ENCODE results near the gene NDUFA11. TPM values are rescaled to one million over a fixed set of nuclear protein-coding genes. Genes with fewer than 3 reads are reported as not detected.

Gene NDUFA11
- total RNA-seq, 8 experiments from 2014 or later = 253 to 531 (median 343) TPM

DNA sequence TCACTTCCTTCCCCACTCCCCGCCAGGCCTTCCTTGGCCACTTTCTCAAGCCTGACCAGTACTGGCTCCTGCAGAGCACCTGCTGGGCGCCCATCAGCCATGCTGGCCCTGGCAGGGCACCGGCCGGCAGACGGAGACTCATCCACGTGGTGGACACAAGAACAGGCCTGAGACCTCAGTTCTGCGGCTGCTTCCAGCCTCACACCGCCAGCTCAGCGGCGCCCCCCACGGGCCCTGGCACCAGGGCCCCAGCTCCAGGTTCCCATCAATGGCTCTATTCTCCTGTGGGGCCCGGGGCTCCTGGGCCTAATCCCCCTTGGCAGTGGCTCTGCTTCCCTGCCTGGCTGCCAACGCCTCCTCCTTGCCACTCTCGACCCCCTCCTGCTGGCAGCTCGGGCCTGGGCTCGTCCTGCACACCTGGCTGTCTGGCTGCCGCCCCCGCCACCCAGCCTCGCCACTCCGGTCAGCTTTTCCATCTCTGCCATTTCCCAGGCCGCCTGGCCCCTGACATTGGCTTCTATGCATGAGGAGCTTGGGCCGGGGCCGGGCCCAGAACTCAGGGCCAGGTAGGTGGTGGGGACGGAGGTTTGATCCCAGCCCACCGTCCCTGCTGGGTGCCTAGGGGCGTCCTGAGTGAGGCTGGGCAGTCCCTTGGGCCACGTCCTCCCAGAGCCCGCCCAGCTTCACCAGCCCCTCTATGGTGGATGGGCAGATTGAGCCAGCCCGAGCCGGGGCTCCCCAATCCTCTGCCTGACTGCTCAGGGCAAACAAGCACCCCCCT lies 6.2 kb downstream of the NDUFA11 start:
- Histone ChIP-seq H3K4me3 (no peak overlapping the region), H3K4me1 (replicated peaks in 1 of 2) (peaks cover 1 to 2% of the 10 kb centered on the region in 2 donors), H3K27ac (no peak overlapping the region)
- WGBS, 10 experiments = 20 to 100% (median 94%) methylated on average over 1 to 18 of the region's 30 CpGs; no CpG with 5 or more reads in 3 of the 10 experiments
- in situ Hi-C loops (cut with MboI; ENCODE audit: low pct_unique_long_range_greater_than_20kb in 2 of 9, low sequenced_read_pairs in 9 of 9, unreplicated experiment in 9 of 9) = no loop called here
- ATAC-seq (replicated peaks in 6 of 8) = no peak

DNA sequence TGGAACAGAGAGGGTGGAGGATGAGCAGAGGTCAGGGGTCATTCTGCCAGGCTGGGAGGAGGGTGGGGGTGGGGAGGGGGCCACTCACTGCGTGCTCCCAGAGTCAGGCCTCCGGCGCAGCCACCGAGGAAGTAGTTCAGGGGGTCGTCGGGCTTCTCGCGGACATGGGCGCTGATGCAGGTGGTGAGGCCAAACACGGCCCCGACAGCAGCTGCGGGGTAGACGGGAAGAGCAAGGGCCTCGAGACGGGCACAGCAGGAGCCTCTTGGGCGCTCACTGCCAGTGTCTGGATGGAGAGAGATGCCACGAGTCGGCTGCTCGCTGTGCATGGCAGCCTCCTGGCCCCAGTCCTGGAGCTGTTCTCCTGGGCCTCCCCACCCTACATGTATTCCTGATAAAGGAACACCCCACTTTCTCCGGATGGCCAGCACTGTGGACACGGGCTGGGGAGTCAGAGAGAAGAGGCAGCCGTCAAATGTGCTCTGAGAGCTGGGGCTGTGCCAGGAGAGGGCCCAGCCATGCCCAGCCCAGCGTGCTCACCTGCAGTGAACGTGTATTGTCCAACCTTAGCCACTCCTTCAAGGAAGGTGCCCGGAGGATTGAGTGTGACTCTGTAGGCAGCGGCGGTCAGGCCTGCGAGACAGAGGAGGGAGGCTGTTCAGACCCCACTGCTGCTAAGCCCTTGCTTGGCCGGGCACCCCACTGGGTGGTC lies 7.1 kb downstream of the NDUFA11 start:
- Histone ChIP-seq H3K4me3 (no peak overlapping the region), H3K27ac (no peak overlapping the region), H3K4me1 (replicated peaks in 1 of 2) (peaks cover 0 to 5% of the 10 kb centered on the region in 2 donors)
- 83 to 100% (median 93%) methylated on average over 2 to 3 of the region's 29 CpGs; no CpG with 5 or more reads in 7 of the 10 experiments for WGBS, 10 experiments
- ATAC-seq (replicated peaks in 6 of 8) = no peak
- in situ Hi-C loops (cut with MboI; ENCODE audit: low pct_unique_long_range_greater_than_20kb in 2 of 9, low sequenced_read_pairs in 9 of 9, unreplicated experiment in 9 of 9) = no loop called here

DNA sequence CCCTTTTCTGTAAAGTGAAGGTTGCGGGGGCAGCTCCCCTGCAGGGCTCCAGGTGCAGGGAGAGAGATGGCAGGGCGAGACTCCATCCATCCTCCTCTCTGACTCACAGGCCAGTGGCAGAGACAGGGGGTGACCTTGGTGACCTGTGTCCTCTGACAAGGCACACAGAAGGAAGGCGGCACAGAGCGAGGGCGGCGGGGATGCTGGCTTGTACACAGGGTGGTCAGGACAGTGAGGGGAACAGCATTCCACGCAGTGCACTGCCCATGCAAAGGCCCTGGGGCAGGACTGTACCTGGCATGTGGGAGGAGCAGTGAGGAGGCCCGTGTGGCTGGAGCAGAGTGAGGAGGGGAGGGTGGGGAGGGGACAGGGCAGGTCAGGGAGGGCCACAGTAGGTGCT lies 7.7 kb downstream of the NDUFA11 start:
- Histone ChIP-seq H3K4me3 (no peak overlapping the region), H3K4me1 (replicated peaks in 1 of 2) (peaks cover 0 to 5% of the 10 kb centered on the region in 2 donors), H3K27ac (no peak overlapping the region)
- WGBS, 10 experiments = 95 to 96% methylated on average over 4 to 6 of the region's 8 CpGs; no CpG with 5 or more reads in 8 of the 10 experiments
- ATAC-seq (replicated peaks in 6 of 8) = no peak
- in situ Hi-C loops (cut with MboI; ENCODE audit: low pct_unique_long_range_greater_than_20kb in 2 of 9, low sequenced_read_pairs in 9 of 9, unreplicated experiment in 9 of 9) = no loop called here

DNA sequence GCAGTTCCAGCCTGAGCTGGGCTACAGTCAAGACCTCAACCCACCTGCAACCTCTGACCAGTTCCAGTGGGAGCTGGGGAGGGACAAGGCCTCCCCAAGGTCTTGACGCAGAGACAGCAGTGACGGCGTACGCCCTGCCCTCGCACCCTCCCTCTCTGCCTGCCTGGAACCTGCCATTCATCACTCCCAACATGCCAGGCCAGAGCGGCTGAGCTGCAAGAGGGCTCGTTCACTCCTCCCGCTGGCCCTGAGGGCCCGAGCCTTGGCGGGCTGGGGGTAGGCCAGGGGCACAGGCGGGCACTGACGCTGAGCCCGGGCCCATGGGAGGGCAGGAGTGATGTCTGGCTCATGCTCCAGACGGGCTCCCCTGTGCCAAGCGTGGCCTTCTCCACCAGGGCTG lies 8.2 kb downstream of the NDUFA11 start:
- 63 to 100% (median 93%) methylated on average over 3 to 4 of the region's 15 CpGs; no CpG with 5 or more reads in 7 of the 10 experiments for WGBS, 10 experiments
- Histone ChIP-seq H3K4me1 (replicated peaks in 1 of 2) (peaks cover 0 to 5% of the 10 kb centered on the region in 2 donors), H3K4me3 (no peak overlapping the region), H3K27ac (no peak overlapping the region)
- in situ Hi-C loops (cut with MboI; ENCODE audit: low pct_unique_long_range_greater_than_20kb in 2 of 9, low sequenced_read_pairs in 9 of 9, unreplicated experiment in 9 of 9) = no loop called here
- ATAC-seq (replicated peaks in 6 of 8) = peak in 1 of 8 experiments; percentile 2

DNA sequence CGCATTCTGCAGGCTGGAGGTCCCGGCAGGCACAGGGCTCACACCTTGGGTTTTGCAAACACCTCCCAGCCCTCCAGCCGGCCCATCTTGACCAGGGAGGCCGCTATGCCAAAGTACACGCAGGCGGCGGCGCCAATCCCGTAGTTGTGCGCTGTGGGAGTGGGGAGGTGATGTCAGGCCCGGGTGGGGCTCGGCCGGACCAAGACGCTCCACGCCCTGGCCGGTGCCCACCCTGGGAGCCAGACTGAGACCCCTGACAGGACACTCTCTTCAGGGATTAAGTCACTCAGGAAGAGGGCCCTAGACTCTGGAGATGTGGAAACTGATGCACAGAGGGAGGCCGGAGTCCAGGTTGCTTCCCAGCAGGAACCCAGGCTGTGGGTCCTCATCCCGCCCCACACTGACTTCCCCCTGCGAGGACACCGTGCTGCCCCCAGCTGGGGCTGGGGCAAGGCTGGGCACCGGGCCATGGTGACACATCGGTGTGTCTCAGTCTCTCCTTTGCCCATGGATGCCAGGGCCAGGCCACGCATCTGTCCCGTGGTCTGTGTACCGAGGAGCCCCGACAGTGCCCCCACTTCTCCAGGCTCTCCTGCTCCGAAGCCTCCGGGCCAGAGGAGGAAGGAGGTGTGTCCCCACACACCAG lies 8.8 kb downstream of the NDUFA11 start:
- no peak overlapping the region for H3K27ac ChIP-seq
- 72 to 100% (median 92%) methylated on average over 1 to 3 of the region's 28 CpGs; no CpG with 5 or more reads in 7 of the 10 experiments for WGBS, 10 experiments
- ATAC-seq (replicated peaks in 6 of 8) = peak in 1 of 8 experiments; percentile 5
- peaks cover 0 to 5% of the 10 kb centered on the region in 2 donors for H3K4me1 ChIP-seq (replicated peaks in 1 of 2)
- no peak overlapping the region for H3K4me3 ChIP-seq
- in situ Hi-C loops (cut with MboI; ENCODE audit: low pct_unique_long_range_greater_than_20kb in 2 of 9, low sequenced_read_pairs in 9 of 9, unreplicated experiment in 9 of 9) = no loop called here

DNA sequence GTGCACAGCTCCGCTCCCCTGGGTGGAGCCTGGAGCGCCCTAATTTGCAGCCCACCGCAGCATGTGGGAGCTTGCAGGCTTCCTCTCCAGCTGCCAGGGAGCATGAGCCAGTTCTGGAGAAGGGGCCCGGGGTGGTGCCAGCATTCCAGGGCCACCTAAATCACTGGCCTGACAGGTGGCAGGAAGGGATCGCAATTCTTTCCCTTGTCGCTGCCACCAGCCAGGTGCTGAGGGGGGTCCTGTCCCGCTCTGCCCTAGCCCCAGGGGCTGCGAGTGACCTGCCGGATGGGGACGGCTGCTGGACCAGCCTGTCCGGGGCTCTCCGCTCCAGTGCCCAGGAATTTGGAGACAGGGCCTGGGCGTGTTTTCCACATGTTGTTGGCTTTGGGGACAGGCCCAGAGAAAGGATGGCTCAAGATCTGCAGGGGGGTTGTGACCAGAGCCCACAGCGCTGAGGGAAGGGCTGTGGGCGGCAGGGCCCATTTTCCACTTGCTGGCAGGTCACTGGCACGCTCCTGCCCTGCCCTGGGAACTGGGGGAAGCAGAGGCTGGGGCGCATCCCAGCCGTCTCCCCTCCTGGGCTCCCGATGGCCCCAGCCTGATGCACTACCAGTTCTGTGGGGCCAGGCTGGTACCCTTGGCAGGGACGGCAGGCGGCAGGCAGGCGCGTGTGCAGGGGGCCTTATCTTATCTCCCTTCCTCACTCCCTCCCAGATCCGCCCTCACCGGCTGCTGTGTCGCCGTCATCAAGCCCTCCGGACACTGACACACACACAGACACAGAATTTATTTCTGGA lies 9.5 kb downstream of the NDUFA11 start:
- in situ Hi-C loops (cut with MboI; ENCODE audit: low pct_unique_long_range_greater_than_20kb in 2 of 9, low sequenced_read_pairs in 9 of 9, unreplicated experiment in 9 of 9) = no loop called here
- ATAC-seq (replicated peaks in 6 of 8) = peak in 3 of 8 experiments; percentile 2 to 4 (median 3)
- Histone ChIP-seq H3K27ac (no peak overlapping the region), H3K4me1 (replicated peaks in 1 of 2) (peaks cover 0 to 5% of the 10 kb centered on the region in 2 donors), H3K4me3 (no peak overlapping the region)
- WGBS, 10 experiments = 27 to 100% (median 90%) methylated on average over 2 to 14 of the region's 28 CpGs; no CpG with 5 or more reads in 3 of the 10 experiments

DNA sequence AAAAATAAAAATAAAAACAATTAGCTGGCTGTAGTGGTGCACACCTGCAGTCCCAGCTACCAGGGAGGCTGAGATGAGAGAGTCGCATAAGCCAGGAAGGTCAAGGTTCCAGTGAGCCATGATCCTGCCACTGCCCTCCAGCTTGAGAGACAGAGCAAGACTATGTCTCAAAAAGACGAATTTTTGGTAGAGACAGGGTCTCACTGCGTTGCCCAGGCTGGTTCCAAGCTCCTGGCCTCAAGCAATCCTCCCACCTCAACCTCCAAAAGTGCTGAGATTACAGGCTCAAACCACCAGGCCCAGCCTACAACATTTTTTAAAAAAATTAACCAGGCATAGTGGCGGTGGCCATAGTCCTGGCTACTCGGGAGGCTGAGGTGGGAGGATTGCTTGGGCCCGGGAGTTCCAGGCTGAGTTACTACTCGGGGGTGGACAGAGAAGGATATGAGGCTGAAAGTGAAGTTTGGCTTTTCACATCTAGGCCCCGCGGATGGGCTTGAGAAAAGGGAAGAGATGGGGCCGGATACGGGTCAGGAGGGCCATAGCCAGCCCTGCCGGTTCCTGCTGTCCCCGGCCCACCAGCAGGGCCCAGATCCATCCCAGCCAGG lies 10.2 kb downstream of the NDUFA11 start:
- 10 to 93% (median 61%) methylated on average over 2 to 12 of the region's 13 CpGs; no CpG with 5 or more reads in 4 of the 10 experiments for WGBS, 10 experiments
- H3K27ac ChIP-seq = no peak overlapping the region
- H3K4me3 ChIP-seq = no peak overlapping the region
- ATAC-seq (replicated peaks in 6 of 8) = peak in 1 of 8 experiments; percentile 11
- in situ Hi-C loops (cut with MboI; ENCODE audit: low pct_unique_long_range_greater_than_20kb in 2 of 9, low sequenced_read_pairs in 9 of 9, unreplicated experiment in 9 of 9) = no loop called here
- H3K4me1 ChIP-seq (replicated peaks in 1 of 2) = peaks cover 0 to 5% of the 10 kb centered on the region in 2 donors

DNA sequence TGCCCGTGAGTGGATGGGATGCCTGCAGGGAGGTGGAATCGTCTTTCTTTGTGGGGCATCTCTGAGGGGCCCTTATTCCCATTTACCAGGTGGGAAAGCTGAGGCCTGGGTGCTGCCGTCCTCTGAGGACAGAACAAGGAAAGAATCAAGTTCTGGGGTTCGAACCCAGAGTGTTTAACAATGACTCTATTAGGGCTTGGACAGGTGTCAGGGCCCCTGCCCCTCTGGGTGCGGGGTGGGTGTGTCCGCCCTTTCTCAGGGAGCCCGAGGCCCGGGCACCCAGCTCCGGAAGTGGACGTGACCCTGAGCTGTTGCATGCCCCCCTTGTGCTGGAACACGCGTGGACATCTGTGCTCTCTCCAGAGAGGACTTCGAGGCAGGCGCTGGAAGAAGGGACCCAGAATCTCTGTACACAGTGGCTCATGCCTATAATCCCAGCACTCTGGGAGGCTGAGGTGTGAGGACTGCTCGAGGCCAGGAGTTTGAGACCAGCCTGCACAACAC lies 10.8 kb downstream of the NDUFA11 start:
- no peak for ATAC-seq (replicated peaks in 6 of 8)
- H3K4me3 ChIP-seq = no peak overlapping the region
- H3K4me1 ChIP-seq (replicated peaks in 1 of 2) = peaks cover 0 to 5% of the 10 kb centered on the region in 2 donors
- no peak overlapping the region for H3K27ac ChIP-seq
- whole genome bisulfite sequencing, 10 experiments = 34 to 76% (median 67%) methylated on average over 2 to 7 of the region's 15 CpGs; no CpG with 5 or more reads in 7 of the 10 experiments
- in situ Hi-C loops (cut with MboI; ENCODE audit: low pct_unique_long_range_greater_than_20kb in 2 of 9, low sequenced_read_pairs in 9 of 9, unreplicated experiment in 9 of 9) = no loop called here

DNA sequence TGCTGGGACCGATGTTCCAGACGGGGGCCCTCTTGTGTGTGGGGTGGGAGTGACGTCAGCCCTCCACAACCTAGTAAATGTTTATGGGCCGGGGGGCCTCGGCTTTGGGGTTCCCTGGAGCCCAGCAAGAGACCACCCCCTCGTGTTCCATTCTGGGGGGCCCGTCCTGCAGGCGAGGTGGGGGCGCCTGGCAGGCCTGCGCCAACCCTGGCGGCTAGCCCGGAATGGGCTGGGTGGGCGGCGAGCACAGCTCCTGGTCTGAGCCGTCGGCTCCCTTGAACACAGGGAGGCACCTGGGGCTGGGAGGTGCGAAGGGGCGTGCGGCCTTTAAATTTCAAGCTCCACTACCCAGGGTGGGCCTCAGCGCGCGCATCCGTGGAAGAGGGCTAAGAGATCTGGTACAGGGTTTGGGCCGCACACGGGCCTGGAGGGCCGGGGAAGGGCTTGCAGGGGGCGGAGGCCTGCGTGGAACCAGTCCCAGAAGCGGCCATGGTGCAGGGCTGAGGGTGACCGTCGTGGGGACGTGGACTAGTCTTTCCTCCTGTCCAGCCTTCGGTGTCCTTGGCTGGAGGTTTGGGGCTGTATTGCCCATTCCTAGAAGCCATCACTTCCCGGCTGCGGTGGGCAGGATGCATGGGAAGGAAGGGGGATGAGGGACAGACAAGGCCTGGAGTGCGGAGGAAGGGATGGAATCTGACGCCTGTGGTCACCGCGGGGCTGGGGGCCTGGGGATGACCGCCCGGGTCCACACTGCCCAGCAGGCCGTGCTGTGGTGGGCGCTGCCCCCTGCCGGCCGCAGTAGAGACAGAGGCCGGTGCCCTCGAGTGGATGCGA lies 11.4 kb downstream of the NDUFA11 start:
- peak; percentile 60 to 70 (median 64) for ATAC-seq (replicated peaks in 6 of 8)
- Histone ChIP-seq H3K4me1 (replicated peaks in 1 of 2) (peaks cover 0 to 5% of the 10 kb centered on the region in 2 donors), H3K4me3 (no peak overlapping the region), H3K27ac (no peak overlapping the region)
- in situ Hi-C loops (cut with MboI; ENCODE audit: low pct_unique_long_range_greater_than_20kb in 2 of 9, low sequenced_read_pairs in 9 of 9, unreplicated experiment in 9 of 9) = no loop called here
- WGBS, 10 experiments = 0 to 17% methylated on average over 1 of the region's 48 CpGs; no CpG with 5 or more reads in 8 of the 10 experiments

DNA sequence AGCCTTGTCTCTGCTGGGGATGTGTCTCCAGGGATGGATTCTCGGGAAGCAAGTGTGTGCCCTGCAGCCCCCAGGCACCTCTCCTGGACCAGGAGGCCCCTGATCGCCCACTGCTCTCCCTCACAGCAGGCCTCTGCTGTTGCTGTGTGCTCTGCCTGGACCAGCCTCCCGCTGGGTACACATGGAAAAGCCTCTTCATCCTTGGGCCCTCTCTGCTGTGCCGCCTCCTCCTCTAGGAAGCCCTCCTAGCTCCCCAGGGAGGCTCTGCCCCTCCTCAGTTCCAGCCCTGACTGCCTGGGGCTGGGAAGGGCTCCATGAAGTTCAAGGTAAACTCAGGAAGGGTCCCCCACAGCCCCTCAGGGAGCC lies 12.0 kb downstream of the NDUFA11 start:
- H3K27ac ChIP-seq = no peak overlapping the region
- in situ Hi-C loops (cut with MboI; ENCODE audit: low pct_unique_long_range_greater_than_20kb in 2 of 9, low sequenced_read_pairs in 9 of 9, unreplicated experiment in 9 of 9) = no loop called here
- no CpG with 5 or more reads among the region's 4 CpGs for WGBS, 10 experiments
- peak in 1 of 8 experiments; percentile 8 for ATAC-seq (replicated peaks in 6 of 8)
- H3K4me3 ChIP-seq = no peak overlapping the region
- peaks cover 0 to 5% of the 10 kb centered on the region in 2 donors for H3K4me1 ChIP-seq (replicated peaks in 1 of 2)

DNA sequence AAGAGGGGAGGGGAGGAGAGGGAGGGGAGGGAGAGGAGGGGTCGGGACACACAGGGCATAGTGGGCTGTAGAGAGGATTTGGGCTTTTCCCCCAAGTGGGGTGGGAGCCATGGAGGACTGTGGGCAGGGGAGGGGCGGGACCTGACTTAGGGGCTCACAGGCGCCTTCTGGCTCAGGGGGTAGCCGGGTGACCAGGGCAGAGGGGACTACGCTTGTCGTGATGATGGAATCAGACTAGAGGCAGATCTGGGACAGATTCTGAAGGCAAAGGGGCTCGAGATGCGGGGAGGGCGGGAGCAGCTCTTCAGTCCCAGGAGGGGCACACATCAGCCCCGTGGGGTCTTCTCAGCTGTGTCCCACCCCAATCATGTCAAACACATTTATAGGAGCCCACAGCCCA lies 13.5 kb downstream of the NDUFA11 start:
- H3K4me1 ChIP-seq (replicated peaks in 1 of 2) = peaks cover 0 to 5% of the 10 kb centered on the region in 2 donors
- WGBS, 10 experiments = no CpG with 5 or more reads among the region's 10 CpGs
- in situ Hi-C loops (cut with MboI; ENCODE audit: low pct_unique_long_range_greater_than_20kb in 2 of 9, low sequenced_read_pairs in 9 of 9, unreplicated experiment in 9 of 9) = no loop called here
- H3K4me3 ChIP-seq = no peak overlapping the region
- no peak overlapping the region for H3K27ac ChIP-seq
- ATAC-seq (replicated peaks in 6 of 8) = peak in 1 of 8 experiments; percentile 3

All from motor neuron (in vitro differentiated cells).